ENCODE data around the gene CFAP52.
"Not testable (repeated sequence)": the region's sequence is repeated elsewhere in the genome, so short reads cannot be mapped to it uniquely, and the experiment has no call there.

The CFAP52 gene

GRCh38 chr17:9554715-9555114 is 21.7 kb upstream of the CFAP52 start:
- H3K9ac ChIP-seq (ENCODE audit: low read depth, low read length); H3K4me1 ChIP-seq (ENCODE audit: insufficient read depth, low read length); H3K36me3 ChIP-seq (ENCODE audit: insufficient read depth, low read length); H3K9me3 ChIP-seq (ENCODE audit: control insufficient read depth, insufficient read depth, low read length): not testable (repeated sequence)

DNA sequence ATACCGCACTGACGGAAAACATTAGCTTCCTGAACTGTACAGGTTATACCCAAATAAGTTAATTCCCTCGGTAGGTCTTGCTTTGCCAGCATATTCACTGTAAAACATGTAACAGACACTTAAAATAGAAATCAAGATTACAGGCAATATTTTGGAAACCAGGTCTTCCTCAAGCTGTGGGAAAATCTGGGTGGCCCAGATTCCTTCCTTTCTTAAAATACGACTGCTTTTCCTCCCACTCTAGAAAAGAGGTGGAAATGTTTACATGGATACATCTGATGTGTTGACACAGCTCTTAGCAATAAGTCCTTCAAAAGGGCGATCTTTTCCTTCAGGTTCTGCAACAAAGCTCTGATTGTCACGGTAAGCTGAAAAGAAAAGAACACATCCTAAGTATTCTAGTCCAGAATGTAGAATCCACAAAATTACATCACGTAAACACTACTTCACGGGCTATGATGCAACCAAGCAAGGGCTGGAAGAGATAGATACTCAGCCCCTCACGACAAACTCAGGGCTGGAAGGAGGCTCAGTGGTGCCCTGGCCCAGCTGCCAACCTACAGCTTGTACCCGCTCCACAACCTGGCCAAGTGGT is 19.2 kb upstream of the CFAP52 start:
- no peaks in the 10 kb centered on the region for H3K4me1 ChIP-seq (ENCODE audit: insufficient read depth, low read length)
- no peak overlapping the region for H3K9ac ChIP-seq (ENCODE audit: low read depth, low read length)
- H3K9me3 ChIP-seq (ENCODE audit: control insufficient read depth, insufficient read depth, low read length) = no peaks in the 10 kb centered on the region
- no peaks in the 10 kb centered on the region for H3K36me3 ChIP-seq (ENCODE audit: insufficient read depth, low read length)

DNA sequence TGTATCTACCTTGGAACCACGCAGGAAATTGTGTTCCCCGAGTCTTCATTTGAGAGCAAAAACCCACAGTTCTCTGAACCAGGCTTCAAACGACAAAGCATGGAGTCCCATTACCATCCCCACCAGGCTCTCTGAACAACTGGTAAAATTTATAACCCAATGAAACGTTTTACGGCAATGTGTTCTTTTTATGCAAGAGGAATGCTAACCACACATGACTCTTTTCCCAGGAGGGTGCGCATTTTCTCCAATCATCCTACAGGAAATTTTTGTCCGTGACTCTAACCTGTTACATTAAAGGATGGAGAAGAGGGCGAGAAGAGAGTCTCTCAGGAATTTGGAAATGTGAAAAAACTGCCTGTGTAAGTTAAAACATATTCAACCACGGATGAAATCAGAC is 18.6 kb upstream of the CFAP52 start:
- H3K36me3 ChIP-seq (ENCODE audit: insufficient read depth, low read length) = no peaks in the 10 kb centered on the region
- H3K9ac ChIP-seq (ENCODE audit: low read depth, low read length) = no peak overlapping the region
- H3K9me3 ChIP-seq (ENCODE audit: control insufficient read depth, insufficient read depth, low read length) = no peaks in the 10 kb centered on the region
- H3K4me1 ChIP-seq (ENCODE audit: insufficient read depth, low read length) = no peaks in the 10 kb centered on the region

DNA sequence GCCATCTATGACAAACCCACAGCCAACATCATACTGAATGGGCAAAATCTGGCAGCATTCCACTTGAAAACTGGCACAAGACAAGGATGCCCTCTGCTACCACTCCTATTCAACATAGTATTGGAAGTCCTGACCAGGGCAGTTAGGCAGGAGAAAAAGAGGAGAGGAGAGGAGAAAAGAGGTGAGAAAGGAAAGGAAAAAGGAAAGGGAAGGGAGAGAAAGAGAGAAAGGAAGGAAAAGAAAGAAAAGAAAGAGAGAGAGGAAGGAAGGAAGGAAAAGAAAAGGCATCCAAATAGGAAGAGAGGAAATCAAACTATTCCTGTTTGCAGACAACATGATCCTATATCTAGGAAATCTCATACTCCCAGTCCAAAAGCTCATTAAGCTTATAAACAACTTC is 12.3 kb upstream of the CFAP52 start:
- no peaks in the 10 kb centered on the region for H3K4me1 ChIP-seq (ENCODE audit: insufficient read depth, low read length)
- no peaks in the 10 kb centered on the region for H3K9me3 ChIP-seq (ENCODE audit: control insufficient read depth, insufficient read depth, low read length)
- H3K9ac ChIP-seq (ENCODE audit: low read depth, low read length) = no peak overlapping the region
- H3K36me3 ChIP-seq (ENCODE audit: insufficient read depth, low read length) = no peaks in the 10 kb centered on the region

DNA sequence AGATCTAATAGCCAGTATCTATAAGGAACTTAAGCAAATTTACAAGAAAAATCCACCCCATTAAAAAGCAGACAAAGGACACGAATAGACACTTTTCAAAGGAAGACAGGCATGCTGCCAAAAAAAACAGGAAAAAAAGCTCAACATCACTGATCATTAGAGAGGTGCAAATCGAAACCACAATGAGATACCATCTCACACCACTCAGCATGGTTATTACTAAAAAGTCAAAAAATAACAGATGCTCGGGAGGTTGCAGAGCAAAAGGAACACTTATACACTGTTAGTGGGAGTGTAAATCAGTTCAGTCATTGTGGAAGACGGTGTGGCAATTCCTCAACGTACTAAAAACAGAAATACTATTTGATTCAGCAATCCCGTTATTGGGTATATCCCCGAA is 10.4 kb upstream of the CFAP52 start:
- H3K9me3 ChIP-seq (ENCODE audit: control insufficient read depth, insufficient read depth, low read length) = no peaks in the 10 kb centered on the region
- no peaks in the 10 kb centered on the region for H3K4me1 ChIP-seq (ENCODE audit: insufficient read depth, low read length)
- H3K9ac ChIP-seq (ENCODE audit: low read depth, low read length) = no peak overlapping the region
- H3K36me3 ChIP-seq (ENCODE audit: insufficient read depth, low read length) = no peaks in the 10 kb centered on the region

DNA sequence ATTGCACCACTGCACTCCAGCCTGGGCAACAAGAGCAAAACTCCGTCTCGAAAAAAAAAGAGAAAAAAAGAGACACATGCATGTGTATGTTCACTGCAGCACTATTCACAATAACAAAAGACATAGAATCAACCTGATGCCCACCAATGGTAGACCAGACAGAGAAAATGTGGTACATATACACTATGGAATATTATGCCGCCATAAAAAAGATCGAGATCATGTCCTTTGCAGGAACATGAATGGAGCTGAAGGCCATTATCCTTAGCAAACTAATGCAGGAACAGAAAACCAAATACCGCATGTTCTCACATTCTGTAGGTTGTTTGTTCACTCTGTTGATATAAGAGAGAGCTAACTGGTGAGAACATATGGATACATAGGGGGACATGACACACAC is 9.7 kb upstream of the CFAP52 start:
- H3K36me3 ChIP-seq (ENCODE audit: insufficient read depth, low read length); H3K9me3 ChIP-seq (ENCODE audit: control insufficient read depth, insufficient read depth, low read length); H3K9ac ChIP-seq (ENCODE audit: low read depth, low read length); H3K4me1 ChIP-seq (ENCODE audit: insufficient read depth, low read length): not testable (repeated sequence)

DNA sequence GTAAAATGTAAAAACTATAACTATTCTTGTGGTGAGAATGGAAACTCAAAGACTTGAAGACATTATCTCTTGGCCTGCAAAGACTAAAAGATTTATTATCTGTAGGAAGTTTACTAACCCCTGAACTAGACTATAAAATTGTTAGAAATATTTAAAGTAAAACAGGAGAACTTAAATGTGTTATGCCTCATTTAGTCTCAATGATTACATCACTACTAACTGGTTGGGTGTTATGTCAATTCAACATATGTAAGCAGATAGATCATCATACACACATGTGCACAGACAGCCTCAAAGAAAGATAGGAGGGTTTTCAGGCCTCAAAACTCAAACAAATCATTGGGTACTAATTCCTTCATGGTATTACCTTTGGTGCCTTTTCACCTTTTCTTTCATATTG is 8.4 kb upstream of the CFAP52 start:
- Histone ChIP-seq H3K9ac (ENCODE audit: low read depth, low read length) (no peak overlapping the region), H3K36me3 (ENCODE audit: insufficient read depth, low read length) (no peaks in the 10 kb centered on the region), H3K4me1 (ENCODE audit: insufficient read depth, low read length) (no peaks in the 10 kb centered on the region), H3K9me3 (ENCODE audit: control insufficient read depth, insufficient read depth, low read length) (no peaks in the 10 kb centered on the region)

GRCh38 chr17:9568957-9569588 is 7.4 kb upstream of the CFAP52 start:
- Histone ChIP-seq H3K9ac (ENCODE audit: low read depth, low read length) (no peak overlapping the region), H3K9me3 (ENCODE audit: control insufficient read depth, insufficient read depth, low read length) (no peaks in the 10 kb centered on the region), H3K4me1 (ENCODE audit: insufficient read depth, low read length) (no peaks in the 10 kb centered on the region), H3K36me3 (ENCODE audit: insufficient read depth, low read length) (no peaks in the 10 kb centered on the region)

DNA sequence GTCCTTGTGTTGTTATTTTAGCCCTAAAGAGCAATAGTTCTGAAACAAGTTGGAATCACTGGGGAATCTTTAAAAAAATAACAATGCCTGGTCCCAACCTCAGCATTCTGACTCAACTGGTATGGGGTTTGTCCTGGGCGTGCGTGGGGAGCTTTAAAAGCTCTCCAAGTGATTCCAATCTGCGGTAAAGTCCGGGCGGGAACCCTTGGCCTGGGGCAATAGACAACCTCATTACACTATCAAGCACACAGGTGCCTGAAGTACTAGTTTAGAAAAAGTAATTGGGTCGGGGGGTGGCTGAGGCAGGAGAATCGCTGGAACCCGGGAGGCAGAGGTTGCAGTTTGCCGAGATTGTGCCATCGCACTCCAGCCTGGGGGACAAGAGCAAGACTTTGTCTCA is 5.2 kb upstream of the CFAP52 start:
- H3K4me1 ChIP-seq (ENCODE audit: insufficient read depth, low read length) = no peaks in the 10 kb centered on the region
- H3K9ac ChIP-seq (ENCODE audit: low read depth, low read length) = no peak overlapping the region
- H3K36me3 ChIP-seq (ENCODE audit: insufficient read depth, low read length) = no peaks in the 10 kb centered on the region
- no peaks in the 10 kb centered on the region for H3K9me3 ChIP-seq (ENCODE audit: control insufficient read depth, insufficient read depth, low read length)

DNA sequence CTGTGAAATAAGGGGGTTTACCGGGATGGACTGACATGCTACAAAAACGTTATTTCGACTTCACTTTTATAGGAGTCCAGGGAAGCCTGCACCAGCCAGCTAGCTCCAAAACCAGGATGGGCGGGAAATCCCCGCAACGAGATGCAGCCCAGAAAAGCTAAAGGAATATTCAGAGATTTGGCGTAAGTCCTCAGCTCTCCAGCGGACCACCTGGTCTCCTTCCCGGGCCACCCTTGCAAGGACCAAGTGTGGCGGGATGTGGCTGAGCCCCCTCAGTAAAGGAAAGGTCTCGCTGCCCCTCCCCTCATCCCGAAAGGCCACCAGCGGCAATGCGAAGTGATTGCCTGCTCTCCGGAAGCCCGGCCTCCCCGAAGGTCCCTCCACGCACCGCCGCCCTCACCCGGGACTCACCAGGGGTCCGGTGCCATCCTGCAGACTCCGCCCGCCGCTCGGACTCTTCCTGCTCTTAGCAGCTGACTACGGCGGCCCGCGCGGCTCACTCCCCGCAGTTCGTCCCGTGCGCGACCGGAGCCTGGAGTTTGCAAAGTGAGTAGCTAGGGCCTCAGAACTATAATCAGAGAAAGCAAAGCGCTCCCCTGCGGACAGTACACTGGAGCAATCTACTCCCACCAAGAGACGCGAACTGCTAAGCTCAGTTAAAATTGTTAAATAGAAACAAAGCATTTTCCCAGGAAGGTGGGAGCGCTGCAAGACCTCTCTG is 901 bp upstream of the CFAP52 start, which contains the start of gene STX8:
Gene STX8 (minus strand): TSS at position 440 of the 721 bp plus-strand sequence. CDS start 12 bp downstream, at position 428.
- Histone ChIP-seq H3K9ac (ENCODE audit: low read depth, low read length) (peak within 1 kb of the TSS; percentile 75), H3K9me3 (ENCODE audit: control insufficient read depth, insufficient read depth, low read length) (no peaks in the 10 kb centered on the region), H3K4me1 (ENCODE audit: insufficient read depth, low read length) (no peaks in the 10 kb centered on the region), H3K36me3 (ENCODE audit: insufficient read depth, low read length) (no peaks in the 10 kb centered on the region)

GRCh38 chr17:9577373-9577709 is 899 bp downstream of the CFAP52 start:
- Histone ChIP-seq H3K9me3 (ENCODE audit: control insufficient read depth, insufficient read depth, low read length) (no peaks in the 10 kb centered on the region), H3K36me3 (ENCODE audit: insufficient read depth, low read length) (no peaks in the 10 kb centered on the region), H3K9ac (ENCODE audit: low read depth, low read length) (no peak overlapping the region), H3K4me1 (ENCODE audit: insufficient read depth, low read length) (no peaks in the 10 kb centered on the region)

GRCh38 chr17:9587969-9588656 is 11.7 kb downstream of the CFAP52 start:
- Histone ChIP-seq H3K9ac (ENCODE audit: low read depth, low read length) (no peak overlapping the region), H3K9me3 (ENCODE audit: control insufficient read depth, insufficient read depth, low read length) (peaks cover 4% of the 10 kb centered on the region; the same call in 1 of the 2 replicates), H3K36me3 (ENCODE audit: insufficient read depth, low read length) (no peaks in the 10 kb centered on the region), H3K4me1 (ENCODE audit: insufficient read depth, low read length) (no peaks in the 10 kb centered on the region)

GRCh38 chr17:9594065-9594464 is 17.6 kb downstream of the CFAP52 start:
- Histone ChIP-seq H3K36me3 (ENCODE audit: insufficient read depth, low read length) (no peaks in the 10 kb centered on the region), H3K4me1 (ENCODE audit: insufficient read depth, low read length) (no peaks in the 10 kb centered on the region), H3K9me3 (ENCODE audit: control insufficient read depth, insufficient read depth, low read length) (no peaks in the 10 kb centered on the region), H3K9ac (ENCODE audit: low read depth, low read length) (no peak overlapping the region)

DNA sequence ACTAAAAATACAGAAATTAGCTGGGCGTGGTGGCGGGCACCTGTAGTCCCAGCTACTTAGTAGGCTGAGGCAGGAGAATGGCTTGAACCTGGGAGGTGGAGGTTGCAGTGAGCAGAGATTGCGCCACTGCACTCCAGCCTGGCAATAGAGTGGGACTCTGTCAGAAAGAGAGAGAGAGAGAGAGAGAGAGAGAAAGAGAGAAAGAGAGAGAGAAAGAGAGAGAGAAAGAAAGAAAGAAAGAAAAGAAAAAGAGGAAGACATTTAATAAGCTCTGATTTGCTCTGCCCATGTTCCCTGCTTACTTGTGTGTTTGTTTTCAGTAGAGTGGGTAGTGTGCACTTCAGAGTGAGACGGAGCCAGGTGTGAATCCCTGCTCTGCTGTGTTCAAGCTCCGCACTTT is 21.2 kb downstream of the CFAP52 start:
- H3K4me1 ChIP-seq (ENCODE audit: insufficient read depth, low read length); H3K9me3 ChIP-seq (ENCODE audit: control insufficient read depth, insufficient read depth, low read length); H3K9ac ChIP-seq (ENCODE audit: low read depth, low read length); H3K36me3 ChIP-seq (ENCODE audit: insufficient read depth, low read length): not testable (repeated sequence)

DNA sequence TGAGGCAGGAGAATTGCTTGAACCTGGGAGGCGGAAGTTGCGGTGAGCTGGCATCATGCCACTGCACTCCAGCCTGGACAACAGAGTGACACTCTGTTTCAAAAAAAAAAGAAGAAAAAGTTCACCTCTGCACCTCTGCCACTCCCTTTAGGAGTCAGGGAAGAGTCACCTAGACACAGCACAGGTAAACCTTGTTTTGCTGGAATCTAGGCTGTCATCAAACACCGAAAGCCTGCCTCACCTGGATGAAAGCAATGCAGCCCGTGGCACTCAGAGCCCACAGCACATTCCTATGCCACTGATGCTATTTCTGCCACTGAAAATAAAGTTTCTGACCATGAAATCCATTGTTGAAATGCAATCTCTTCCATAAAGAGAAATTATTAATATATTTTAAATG is 22.2 kb downstream of the CFAP52 start:
- H3K9ac ChIP-seq (ENCODE audit: low read depth, low read length) = no peak overlapping the region
- H3K4me1 ChIP-seq (ENCODE audit: insufficient read depth, low read length) = no peaks in the 10 kb centered on the region
- no peaks in the 10 kb centered on the region for H3K36me3 ChIP-seq (ENCODE audit: insufficient read depth, low read length)
- no peaks in the 10 kb centered on the region for H3K9me3 ChIP-seq (ENCODE audit: control insufficient read depth, insufficient read depth, low read length)
